Left ventricle myocardium inferior (tissue), 1 donor: ENCODE measurements around the gene AKIRIN2. TPM values are rescaled to one million over a fixed set of nuclear protein-coding genes. Genes with fewer than 3 reads are reported as not detected.
A peak's percentile ranks its signal among the peaks of the same experiment; 100 is the strongest.
"Not testable (repeated sequence)": the region's sequence is repeated elsewhere in the genome, so short reads cannot be mapped to it uniquely, and the experiment has no call there.

Experiments
- DNase-seq: peaks from one replicate; pipeline ENCODE4 v3.0.0-alpha.2; 2020
- H3K27ac ChIP-seq: fragments of 200-600 bp; replicated peaks from 2 replicates; pipeline ENCODE4 v1.8.0; 2021
- H3K27me3 ChIP-seq: fragments of 200-600 bp; 2 replicates; pipeline ENCODE4 v1.8.0; 2021; ENCODE audit warnings: low read depth
- H3K36me3 ChIP-seq: fragments of 200-600 bp; 2 replicates; pipeline ENCODE4 v1.8.0; 2021
- H3K4me1 ChIP-seq: fragments of 200-600 bp; 2 replicates; pipeline ENCODE4 v1.8.0; 2021
- H3K4me3 ChIP-seq: fragments of 200-600 bp; 2 replicates; pipeline ENCODE4 v1.8.0; 2021; ENCODE audit warnings: mild to moderate bottlenecking, moderate library complexity
- H3K9me3 ChIP-seq: fragments of 200-600 bp; replicated peaks from 2 replicates; pipeline ENCODE4 v1.8.0; 2021
- intact Hi-C: fragments of 100-400 bp; cut with micrococcal nuclease; formaldehyde crosslinking; loops from one replicate; pipeline ENCODE4 v1.11.0; 2022
- total RNA-seq: library from RNA; stranded (reverse); fragmentation: NEBNext Ultra II Directional; extraction: Animal tissue kit (Norgen Biotek cat#: 25700); gene quantifications from one replicate; pipeline ENCODE4 v1.2.1, GENCODE V29; 2021
- TF ChIP-seq, protein P1 (sequence below): fragments of 200-600 bp; IDR thresholded peaks from 2 replicates; pipeline ENCODE4 v1.8.0; 2021; ENCODE audit warnings: antibody characterized with exemption, mild to moderate bottlenecking, borderline replicate concordance
- donor health status: DM: no; HTN: yes; CAD: no; lungs with severe emphysema.

The AKIRIN2 gene
- total RNA-seq, 1 donor from 2014 or later, result 42.3 TPM

- no peak overlapping the region for H3K4me3 ChIP-seq
- intact Hi-C loops, result no loop called here
- no peaks in the 10 kb centered on the region for H3K9me3 ChIP-seq
- H3K36me3 ChIP-seq, result no peaks in the 10 kb centered on the region
- peaks cover 99% of the 10 kb centered on the region for H3K4me1 ChIP-seq
- no peaks in the 10 kb centered on the region for H3K27me3 ChIP-seq
- TF ChIP-seq, protein P1, sequence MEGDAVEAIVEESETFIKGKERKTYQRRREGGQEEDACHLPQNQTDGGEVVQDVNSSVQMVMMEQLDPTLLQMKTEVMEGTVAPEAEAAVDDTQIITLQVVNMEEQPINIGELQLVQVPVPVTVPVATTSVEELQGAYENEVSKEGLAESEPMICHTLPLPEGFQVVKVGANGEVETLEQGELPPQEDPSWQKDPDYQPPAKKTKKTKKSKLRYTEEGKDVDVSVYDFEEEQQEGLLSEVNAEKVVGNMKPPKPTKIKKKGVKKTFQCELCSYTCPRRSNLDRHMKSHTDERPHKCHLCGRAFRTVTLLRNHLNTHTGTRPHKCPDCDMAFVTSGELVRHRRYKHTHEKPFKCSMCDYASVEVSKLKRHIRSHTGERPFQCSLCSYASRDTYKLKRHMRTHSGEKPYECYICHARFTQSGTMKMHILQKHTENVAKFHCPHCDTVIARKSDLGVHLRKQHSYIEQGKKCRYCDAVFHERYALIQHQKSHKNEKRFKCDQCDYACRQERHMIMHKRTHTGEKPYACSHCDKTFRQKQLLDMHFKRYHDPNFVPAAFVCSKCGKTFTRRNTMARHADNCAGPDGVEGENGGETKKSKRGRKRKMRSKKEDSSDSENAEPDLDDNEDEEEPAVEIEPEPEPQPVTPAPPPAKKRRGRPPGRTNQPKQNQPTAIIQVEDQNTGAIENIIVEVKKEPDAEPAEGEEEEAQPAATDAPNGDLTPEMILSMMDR, result no peak
- peak overlapping the region; percentile 69 for H3K27ac ChIP-seq
- DNase-seq, result no peak
Measured at GRCh38 chr6:87692086-87692485, 9.9 kb downstream of the AKIRIN2 start.

GRCh38 chr6:87690441-87690840 lies 11.6 kb downstream of the AKIRIN2 start:
- intact Hi-C loops, result no loop called here
- peaks cover 99% of the 10 kb centered on the region for H3K4me1 ChIP-seq

GRCh38 chr6:87687893-87688292 lies 14.1 kb downstream of the AKIRIN2 start:
- H3K27me3 ChIP-seq, DNase-seq, H3K9me3 ChIP-seq, H3K36me3 ChIP-seq, intact Hi-C loops, H3K4me3 ChIP-seq: not testable (repeated sequence)
- Histone ChIP-seq H3K4me1 (peaks cover 98% of the 10 kb centered on the region), H3K27ac (peak overlapping the region; percentile 6)

More at GRCh38 chr6:87690441-87690840, 11.6 kb downstream of the AKIRIN2 start:
- DNase-seq, result no peak
- Histone ChIP-seq H3K36me3 (no peaks in the 10 kb centered on the region), H3K9me3 (no peaks in the 10 kb centered on the region), H3K27ac (peak overlapping the region; percentile 69), H3K27me3 (no peaks in the 10 kb centered on the region), H3K4me3 (no peak overlapping the region)
- TF ChIP-seq, protein P1, result no peak

GRCh38 chr6:87687296-87687695 lies 14.7 kb downstream of the AKIRIN2 start:
- peak overlapping the region; percentile 34 for H3K27ac ChIP-seq

DNA sequence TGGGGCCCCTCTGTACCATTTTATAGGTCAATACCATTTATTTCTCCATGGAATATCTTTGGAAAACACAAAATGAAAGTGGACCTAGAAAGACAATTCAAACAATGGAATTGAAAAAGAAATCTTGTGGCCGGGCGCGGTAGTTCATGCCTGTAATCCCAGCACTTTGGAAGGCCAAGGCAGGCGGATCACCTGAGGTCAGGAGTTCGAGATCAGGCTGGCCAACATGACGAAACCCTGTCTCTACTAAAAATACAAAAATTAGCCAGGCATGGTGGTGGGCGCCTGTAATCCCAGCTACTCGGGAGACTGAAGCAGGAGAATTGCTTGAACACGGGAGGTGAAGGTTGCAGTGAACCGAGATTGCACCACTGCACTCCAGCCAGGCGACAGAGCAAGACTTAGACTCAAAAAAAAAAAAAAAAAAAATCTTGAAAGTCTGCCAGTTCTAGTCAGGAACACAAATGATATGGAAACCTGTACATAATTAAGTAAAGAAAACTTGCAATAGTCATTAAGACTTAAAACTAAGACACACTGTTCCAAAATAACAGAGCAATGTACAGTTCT lies 15.3 kb downstream of the AKIRIN2 start:
- DNase-seq, H3K4me3 ChIP-seq, H3K36me3 ChIP-seq, intact Hi-C loops, H3K9me3 ChIP-seq, H3K27me3 ChIP-seq: not testable (repeated sequence)
- Histone ChIP-seq H3K4me1 (peaks cover 97% of the 10 kb centered on the region), H3K27ac (peak overlapping the region; percentile 34)

More at GRCh38 chr6:87687296-87687695, 14.7 kb downstream of the AKIRIN2 start:
- intact Hi-C loops, result no loop called here
- no peak for DNase-seq
- TF ChIP-seq, protein P1, result no peak
- Histone ChIP-seq H3K9me3 (no peaks in the 10 kb centered on the region), H3K4me3 (no peak overlapping the region), H3K4me1 (peaks cover 97% of the 10 kb centered on the region), H3K36me3 (no peaks in the 10 kb centered on the region), H3K27me3 (no peaks in the 10 kb centered on the region)

DNA sequence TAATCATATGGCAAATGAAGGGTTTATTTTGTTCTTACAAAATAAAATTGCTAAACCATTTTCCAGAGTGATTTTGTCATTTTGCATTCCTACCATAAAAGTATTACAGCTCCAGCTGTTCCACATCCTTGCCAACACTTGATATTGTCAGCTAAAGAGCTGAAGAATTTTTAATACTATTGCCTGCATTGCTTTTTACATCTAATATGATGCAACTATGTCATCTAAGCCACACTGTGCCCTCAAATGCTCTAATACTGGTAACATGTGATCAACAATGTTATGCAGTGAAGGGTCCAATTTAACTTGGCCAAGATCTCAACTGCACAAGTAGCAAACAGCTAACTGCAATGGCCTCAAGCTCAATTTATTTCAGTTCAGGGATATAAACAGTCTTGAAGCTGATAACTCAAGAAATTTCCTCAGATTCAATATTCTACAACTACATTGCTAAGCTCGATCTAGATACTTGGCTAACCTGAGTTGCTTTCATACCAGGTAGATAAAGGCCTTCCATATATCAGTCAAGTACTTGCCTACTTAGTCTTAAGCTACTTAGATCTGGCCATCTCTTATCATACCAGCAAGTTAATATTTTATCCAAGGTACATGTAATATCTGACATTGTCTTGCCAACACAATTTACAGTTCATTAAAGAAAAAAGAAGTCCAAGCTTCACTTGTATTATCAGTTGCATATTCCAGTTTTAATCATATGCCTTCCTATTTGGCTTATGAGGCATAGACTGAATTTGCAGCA lies 17.0 kb downstream of the AKIRIN2 start:
- Histone ChIP-seq H3K27me3 (no peaks in the 10 kb centered on the region), H3K4me3 (no peak overlapping the region), H3K27ac (no peak overlapping the region), H3K36me3 (peaks cover 1% of the 10 kb centered on the region), H3K4me1 (peaks cover 95% of the 10 kb centered on the region), H3K9me3 (no peaks in the 10 kb centered on the region)
- TF ChIP-seq, protein P1, result no peak
- DNase-seq, result no peak
- intact Hi-C loops, result no loop called here
